ENCODE measurements around the gene ASTN2. TPM values are rescaled to one million over a fixed set of nuclear protein-coding genes. Genes with fewer than 3 reads are reported as not detected.

Gene ASTN2
- total RNA-seq, 2 experiments from 2014 or later, result 5.2 to 6.0 TPM

DNA sequence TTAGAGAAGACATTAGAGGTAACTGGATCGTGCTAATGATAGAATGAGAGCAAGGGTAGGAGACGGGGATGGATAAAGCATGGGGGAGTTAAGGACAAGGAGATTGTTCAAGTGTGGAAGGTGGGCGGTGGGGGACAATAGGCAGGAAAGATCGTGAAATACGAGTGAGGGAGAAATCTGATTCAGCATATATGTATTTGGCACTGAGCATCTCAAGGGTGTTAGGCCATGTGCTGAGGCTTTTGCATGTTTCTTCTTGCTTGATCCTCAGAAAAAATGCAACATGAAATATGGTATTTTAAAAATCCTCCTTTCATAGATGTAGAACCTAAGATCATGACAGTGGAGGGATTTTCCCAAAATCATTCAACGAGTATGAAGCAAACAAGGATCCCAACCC lies 1020.8 kb downstream of the ASTN2 start:
- DNase-seq, result no peak
- Mint-ChIP-seq H3K27ac (no peak overlapping the region), H3K9me3 (no peaks in the 10 kb centered on the region), H3K27me3 (no peaks in the 10 kb centered on the region), H3K36me3 (no peaks in the 10 kb centered on the region), H3K4me3 (no peak overlapping the region), H3K4me1 (no peaks in the 10 kb centered on the region)
- POLR2A ChIA-PET, result no interaction called here
- ATAC-seq (ENCODE audit: low read depth), result no peak

DNA sequence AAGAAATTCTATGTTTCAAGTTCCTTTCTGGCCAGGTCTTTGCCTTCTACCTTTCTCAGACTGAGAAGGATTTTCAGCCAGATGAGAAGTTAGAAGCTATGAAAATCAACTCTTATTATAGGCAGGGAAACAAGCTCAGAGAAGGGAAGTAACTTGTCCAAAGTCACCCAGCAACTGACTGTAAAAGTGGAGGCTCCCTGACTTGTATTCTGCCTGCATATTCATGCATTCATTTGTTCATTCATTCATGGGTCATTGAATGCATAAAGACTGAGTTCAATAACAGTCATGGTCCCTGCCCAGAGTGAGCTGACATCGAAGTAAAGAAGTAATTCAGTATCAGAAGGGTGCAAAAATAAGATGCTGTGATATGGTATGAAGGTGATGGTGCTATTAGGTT lies 1021.7 kb downstream of the ASTN2 start:
- POLR2A ChIA-PET, result no interaction called here
- H3K27ac Mint-ChIP-seq, result no peak overlapping the region
- DNase-seq (no peak), ATAC-seq (ENCODE audit: low read depth) (no peak)
- H3K4me3 Mint-ChIP-seq, result no peak overlapping the region
- H3K27me3 Mint-ChIP-seq, result no peaks in the 10 kb centered on the region
- H3K36me3 Mint-ChIP-seq, result no peaks in the 10 kb centered on the region
- H3K4me1 Mint-ChIP-seq, result no peaks in the 10 kb centered on the region
- no peaks in the 10 kb centered on the region for H3K9me3 Mint-ChIP-seq

DNA sequence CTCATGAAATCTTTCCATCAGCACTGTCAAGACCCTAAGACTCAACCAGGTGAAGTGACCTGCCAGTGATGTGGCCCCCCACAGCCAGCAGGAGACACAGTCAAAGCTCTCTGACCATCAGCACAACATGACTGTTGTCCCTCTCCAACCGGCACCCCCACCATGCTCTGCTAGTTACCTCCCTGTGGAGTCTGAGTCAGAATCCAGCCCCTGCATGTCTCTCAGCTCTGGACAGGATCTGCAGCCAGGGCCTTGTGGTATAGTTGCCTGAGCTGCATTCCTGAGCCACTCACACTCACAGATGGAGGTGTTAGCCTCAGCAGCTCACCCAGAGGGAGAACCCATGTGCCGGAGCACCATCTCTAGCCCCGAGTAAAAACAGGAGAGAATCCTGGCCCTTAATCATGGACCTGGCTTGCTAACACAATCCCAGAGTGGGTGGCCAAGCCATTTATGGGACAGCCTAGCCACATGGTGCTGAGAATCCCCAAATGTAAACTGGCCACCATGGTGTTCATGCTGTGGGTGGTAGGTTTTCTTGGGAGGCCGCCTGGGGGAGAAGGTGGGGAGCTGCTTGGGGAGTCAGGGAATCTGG lies 1023.5 kb downstream of the ASTN2 start:
- Mint-ChIP-seq H3K4me1 (peaks cover 3% of the 10 kb centered on the region), H3K27ac (no peak overlapping the region), H3K4me3 (no peak overlapping the region), H3K27me3 (no peaks in the 10 kb centered on the region), H3K36me3 (no peaks in the 10 kb centered on the region), H3K9me3 (no peaks in the 10 kb centered on the region)
- DNase-seq, result no peak
- ATAC-seq (ENCODE audit: low read depth), result no peak
- POLR2A ChIA-PET, result no interaction called here

DNA sequence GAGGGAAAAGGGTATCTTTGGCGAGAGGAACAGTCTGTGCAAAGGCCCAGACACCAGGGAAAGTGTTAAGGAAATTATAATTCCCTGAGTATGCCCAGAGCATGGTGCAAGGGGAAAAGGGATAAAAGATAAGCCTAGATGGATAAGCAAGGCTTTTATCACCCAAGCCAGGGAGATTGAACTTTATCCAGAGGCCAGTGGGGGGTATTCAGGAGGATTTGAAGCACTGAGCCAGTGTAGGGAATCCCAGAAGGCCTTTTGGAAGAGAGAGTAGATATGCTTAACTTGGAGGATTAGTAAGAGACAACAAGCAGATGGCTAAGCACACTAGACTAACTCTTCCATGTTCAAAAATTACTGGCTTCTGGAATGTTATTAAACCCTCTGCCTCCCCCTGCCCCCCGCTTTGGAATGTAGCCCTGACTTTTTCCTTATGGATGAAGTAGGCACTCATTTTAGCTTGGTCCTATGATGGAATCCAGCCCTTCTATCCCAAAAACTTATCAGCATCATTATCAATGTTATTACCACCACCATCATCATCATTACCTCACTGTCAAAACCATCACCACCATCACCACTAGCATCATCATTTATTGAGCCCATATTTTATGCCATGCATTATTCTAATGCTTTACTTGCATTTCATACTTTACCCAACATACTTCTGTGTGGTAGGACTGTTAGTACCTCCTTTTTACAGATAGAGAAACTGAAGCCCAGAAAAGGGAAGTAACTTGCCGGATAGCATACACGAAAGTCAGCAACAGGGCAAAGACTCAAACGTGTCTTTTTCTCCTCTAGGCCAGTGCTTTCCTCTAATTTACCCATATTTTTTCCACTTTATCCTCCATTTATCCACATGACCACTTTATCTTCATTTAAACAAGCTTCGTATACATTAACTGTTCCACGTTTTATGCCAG lies 1024.3 kb downstream of the ASTN2 start:
- H3K27ac Mint-ChIP-seq, result no peak overlapping the region
- no peak for DNase-seq
- peaks cover 3% of the 10 kb centered on the region for H3K4me1 Mint-ChIP-seq

DNA sequence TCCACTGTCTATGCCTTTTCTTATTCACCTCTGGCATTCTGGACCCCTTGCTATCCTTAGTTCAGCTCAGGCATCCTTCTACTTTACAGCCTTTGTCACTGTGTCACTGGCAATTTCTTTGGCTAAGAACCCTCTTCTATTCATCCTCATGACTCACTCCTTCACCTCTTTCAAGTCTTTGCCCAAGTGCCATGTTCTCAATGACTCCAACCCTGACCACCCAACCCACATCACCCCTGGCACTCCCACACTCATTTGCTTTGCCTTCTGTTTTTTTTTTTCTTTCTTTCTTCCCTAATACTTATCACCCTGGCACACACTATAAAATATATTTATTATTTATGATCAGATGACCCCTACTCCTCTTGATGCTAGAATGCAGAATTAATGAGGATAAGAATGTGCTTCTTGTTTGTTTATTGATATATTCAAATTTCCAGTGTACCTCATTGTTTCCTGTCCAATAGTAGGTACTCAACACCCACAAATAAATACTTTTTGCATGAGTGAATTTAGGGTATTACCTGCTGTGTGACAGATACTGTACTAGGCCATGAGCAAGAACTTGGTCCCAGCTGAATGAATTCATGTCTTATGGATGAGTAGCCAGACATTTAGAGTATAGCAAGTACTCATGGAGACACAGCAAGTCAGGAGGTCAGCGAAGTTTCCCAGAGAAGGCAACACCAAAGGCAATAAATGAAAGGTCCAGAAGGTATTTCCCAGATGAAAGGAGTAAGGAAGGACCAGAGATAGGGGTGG lies 1025.1 kb downstream of the ASTN2 start:
- Mint-ChIP-seq H3K4me3 (no peak overlapping the region), H3K27me3 (no peaks in the 10 kb centered on the region), H3K9me3 (no peaks in the 10 kb centered on the region), H3K27ac (no peak overlapping the region), H3K4me1 (peaks cover 3% of the 10 kb centered on the region), H3K36me3 (no peaks in the 10 kb centered on the region)
- DNase-seq, result no peak
- no peak for ATAC-seq (ENCODE audit: low read depth)
- POLR2A ChIA-PET, result no interaction called here

More for the DNA sequence above, 1024.3 kb downstream of the ASTN2 start:
- H3K36me3 Mint-ChIP-seq, result no peaks in the 10 kb centered on the region
- ATAC-seq (ENCODE audit: low read depth), result no peak
- POLR2A ChIA-PET, result no interaction called here
- H3K4me3 Mint-ChIP-seq, result no peak overlapping the region
- no peaks in the 10 kb centered on the region for H3K9me3 Mint-ChIP-seq
- no peaks in the 10 kb centered on the region for H3K27me3 Mint-ChIP-seq

DNA sequence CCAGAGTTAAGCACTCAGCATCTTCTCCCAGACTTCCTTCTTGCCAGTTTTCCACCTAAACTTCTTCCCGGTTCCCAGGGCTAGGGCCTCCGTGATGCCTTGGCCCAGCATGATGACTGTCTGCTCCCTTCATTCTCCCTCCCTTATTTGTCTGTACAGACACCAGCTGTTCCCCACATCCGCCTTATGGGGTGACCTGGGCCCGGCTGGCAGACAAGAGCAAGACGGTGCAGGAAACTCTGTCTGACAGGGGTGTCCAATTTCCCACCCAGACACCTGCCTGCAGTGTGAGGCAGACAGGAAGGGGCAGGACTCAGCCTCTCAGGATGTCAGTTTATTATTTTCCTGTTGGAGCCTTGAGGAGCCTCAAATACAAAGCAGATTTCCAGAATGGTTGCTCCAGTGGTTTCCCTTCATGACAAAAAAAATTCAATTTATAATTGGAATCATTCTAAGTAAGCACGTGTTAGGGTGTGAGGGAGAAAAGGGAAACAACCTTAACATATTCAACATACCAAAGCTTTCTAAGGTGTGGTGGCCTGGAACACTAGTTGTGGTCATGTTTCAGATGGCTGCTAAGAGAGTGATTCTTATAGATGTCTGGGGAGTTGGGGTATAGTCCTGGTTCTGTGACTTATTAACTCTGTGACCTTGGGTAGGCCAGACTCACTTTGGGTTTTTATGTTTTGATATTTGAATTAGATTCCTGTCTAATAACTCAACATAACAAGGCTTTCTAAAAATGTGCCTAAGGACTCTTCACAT lies 1026.7 kb downstream of the ASTN2 start:
- Mint-ChIP-seq H3K36me3 (no peaks in the 10 kb centered on the region), H3K4me1 (peaks cover 3% of the 10 kb centered on the region), H3K4me3 (no peak overlapping the region), H3K27me3 (no peaks in the 10 kb centered on the region), H3K27ac (no peak overlapping the region), H3K9me3 (no peaks in the 10 kb centered on the region)
- no peak for ATAC-seq (ENCODE audit: low read depth)
- POLR2A ChIA-PET, result no interaction called here
- no peak for DNase-seq

DNA sequence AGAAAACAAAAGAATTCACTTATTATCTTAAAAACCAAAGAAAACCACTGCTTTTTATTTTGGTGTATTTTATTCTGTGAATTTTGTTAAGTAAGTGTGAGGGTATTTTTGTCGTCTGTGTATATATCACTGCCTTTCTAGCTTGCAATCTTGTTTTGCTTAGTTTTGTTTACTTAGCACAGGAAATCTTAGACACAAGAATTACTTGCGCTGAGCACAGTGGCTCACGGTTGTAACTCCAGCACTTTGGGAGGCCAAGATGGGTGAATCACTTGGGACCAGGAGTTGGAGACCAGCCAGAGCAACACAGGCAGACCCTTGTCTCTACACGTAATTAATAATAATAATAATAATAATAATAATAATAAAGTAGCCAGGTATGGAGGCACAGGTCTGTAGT lies 1030.9 kb downstream of the ASTN2 start:
- H3K36me3 Mint-ChIP-seq, result no peaks in the 10 kb centered on the region
- POLR2A ChIA-PET, result no interaction called here
- no peak for DNase-seq

DNA sequence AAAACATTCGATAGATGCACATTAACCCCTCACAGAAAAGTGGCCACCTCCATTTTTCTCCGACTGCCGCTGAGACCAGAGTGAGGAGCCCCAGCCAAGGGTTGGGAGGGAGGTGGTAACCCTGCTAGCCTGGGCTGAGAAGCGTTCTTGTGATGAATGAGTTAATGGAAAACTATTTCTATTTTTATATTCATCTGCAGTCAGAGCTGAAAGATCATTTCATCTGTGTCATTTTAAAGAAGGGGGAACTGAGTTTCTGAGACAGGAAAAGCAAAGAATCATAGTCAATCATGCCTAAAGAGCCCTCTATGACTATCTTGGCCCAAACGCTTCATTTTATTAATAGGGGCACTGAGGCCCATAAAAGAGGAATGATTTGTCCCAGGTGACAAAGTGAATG lies 1031.7 kb downstream of the ASTN2 start:
- Mint-ChIP-seq H3K36me3 (no peaks in the 10 kb centered on the region), H3K4me3 (no peak overlapping the region), H3K4me1 (peaks cover 6% of the 10 kb centered on the region), H3K27me3 (peaks cover 2% of the 10 kb centered on the region), H3K9me3 (peaks cover 1% of the 10 kb centered on the region), H3K27ac (no peak overlapping the region)
- ATAC-seq (ENCODE audit: low read depth), result no peak
- POLR2A ChIA-PET, result no interaction called here
- DNase-seq, result no peak

More for the DNA sequence above, 1030.9 kb downstream of the ASTN2 start:
- peaks cover 2% of the 10 kb centered on the region for H3K27me3 Mint-ChIP-seq
- no peak overlapping the region for H3K4me3 Mint-ChIP-seq
- ATAC-seq (ENCODE audit: low read depth), result no peak
- H3K27ac Mint-ChIP-seq, result no peak overlapping the region
- H3K4me1 Mint-ChIP-seq, result peaks cover 6% of the 10 kb centered on the region
- peaks cover 1% of the 10 kb centered on the region for H3K9me3 Mint-ChIP-seq

DNA sequence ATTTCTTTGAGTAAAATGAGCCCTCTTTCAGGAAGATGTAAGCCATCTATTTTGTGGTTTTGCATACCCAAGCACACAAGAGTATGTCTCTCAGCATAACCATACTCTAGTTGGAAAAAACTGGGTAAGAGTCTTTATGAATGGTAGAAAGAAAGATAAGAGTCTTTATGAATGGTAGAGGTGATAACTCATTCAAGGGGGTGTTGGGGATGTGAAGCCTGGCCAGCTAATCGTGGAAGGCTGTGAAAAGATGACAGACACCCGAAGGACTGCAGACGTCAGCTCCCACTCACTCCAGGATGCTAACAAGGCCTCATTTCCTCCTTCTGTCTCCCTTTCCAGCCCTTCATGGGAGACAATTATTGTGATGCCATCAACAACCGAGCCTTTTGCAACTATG lies 1032.8 kb downstream of the ASTN2 start:
- Mint-ChIP-seq H3K27me3 (peaks cover 2% of the 10 kb centered on the region), H3K27ac (no peak overlapping the region), H3K4me1 (peaks cover 3% of the 10 kb centered on the region), H3K9me3 (peaks cover 1% of the 10 kb centered on the region), H3K4me3 (no peak overlapping the region), H3K36me3 (no peaks in the 10 kb centered on the region)
- DNase-seq (no peak), ATAC-seq (ENCODE audit: low read depth) (no peak)
- POLR2A ChIA-PET, result no interaction called here

DNA sequence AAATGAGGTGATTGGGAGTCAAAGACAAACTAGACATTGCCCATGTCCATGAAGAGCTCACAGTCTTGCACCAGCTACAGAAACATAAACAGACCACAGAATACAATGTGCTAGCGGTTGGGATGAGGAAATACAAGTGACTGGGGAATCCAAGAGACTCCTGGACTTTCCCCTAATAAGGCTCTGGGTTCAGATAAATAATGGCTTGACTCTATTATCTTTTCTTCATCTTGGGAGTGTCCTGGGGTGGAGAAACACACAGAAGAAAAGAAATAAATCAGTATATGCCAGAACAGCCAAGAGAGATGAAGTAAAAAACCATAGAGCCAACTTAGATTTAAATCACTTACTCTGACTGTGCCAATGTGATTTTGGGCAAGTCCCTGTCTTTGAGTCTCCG lies 1033.5 kb downstream of the ASTN2 start:
- Mint-ChIP-seq H3K36me3 (no peaks in the 10 kb centered on the region), H3K27me3 (peaks cover 2% of the 10 kb centered on the region), H3K4me1 (peaks cover 3% of the 10 kb centered on the region), H3K9me3 (peaks cover 1% of the 10 kb centered on the region), H3K27ac (no peak overlapping the region), H3K4me3 (no peak overlapping the region)
- POLR2A ChIA-PET, result no interaction called here
- DNase-seq (no peak), ATAC-seq (ENCODE audit: low read depth) (no peak)

DNA sequence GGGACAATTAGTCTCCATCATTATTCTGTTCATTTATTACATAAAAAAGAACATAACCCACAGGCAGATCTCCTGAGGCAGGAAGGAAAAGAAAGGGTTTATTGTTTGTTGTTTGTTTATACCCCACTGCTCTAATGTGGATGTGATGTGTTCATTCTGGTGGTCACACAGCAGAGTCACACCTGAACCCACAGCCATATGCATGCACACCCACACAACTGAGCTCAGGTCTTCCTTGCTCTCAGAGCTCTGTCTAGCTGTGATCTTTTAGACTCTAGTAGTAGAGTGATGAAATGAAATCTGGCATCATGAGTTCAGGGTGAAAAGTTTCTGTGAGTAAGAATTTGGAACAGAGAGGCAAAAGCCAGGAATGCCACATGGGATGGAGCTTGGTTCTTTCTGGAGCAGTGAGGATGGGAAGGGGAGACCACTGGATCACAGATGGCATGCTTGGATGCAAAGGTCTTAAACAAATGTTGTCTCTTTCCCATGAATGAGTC lies 1034.3 kb downstream of the ASTN2 start:
- ATAC-seq (ENCODE audit: low read depth) (no peak), DNase-seq (no peak)
- Mint-ChIP-seq H3K36me3 (no peaks in the 10 kb centered on the region), H3K9me3 (peaks cover 1% of the 10 kb centered on the region), H3K27ac (no peak overlapping the region), H3K4me1 (peaks cover 3% of the 10 kb centered on the region), H3K27me3 (peaks cover 2% of the 10 kb centered on the region), H3K4me3 (no peak overlapping the region)
- POLR2A ChIA-PET, result no interaction called here

DNA sequence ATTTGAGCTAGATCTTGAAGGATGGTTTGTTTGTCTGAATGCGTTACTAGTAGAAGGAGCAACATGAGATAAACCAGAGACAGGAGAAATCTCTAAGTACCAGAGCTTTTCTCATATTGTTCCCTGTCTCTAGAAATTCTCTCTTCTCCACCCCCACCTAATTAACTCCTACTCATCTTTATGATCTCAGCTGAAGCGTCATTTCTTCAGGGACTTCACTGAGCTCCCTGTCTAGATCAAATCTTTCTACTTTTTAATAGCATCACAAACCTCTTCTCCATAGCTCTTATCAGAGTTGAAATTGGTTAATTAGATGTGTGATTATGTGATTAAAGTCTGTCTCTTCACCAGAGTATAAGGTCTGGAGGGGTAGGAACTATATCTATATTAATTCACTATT lies 1035.0 kb downstream of the ASTN2 start:
- no peak for DNase-seq
- POLR2A ChIA-PET, result no interaction called here

DNA sequence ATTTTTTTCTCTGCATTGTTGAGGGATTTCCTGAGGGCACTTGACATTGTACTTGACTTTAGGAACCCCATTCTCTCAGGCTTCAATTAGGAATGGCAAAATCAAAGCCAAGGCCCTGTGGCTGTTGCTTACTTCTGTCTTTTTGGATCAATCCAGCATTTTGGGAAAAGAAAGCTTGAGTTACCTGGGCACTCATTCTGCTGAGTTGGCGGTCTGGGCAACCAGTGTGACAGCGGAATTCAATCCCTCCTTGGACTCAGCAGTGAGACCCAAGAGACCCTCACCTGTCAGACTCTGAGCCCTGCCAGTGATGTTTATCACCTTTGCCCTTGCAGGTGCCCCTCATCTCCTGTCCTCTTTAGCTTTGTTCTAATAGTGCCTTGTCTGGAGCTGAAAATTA lies 1036.0 kb downstream of the ASTN2 start:
- Mint-ChIP-seq H3K4me3 (no peak overlapping the region), H3K4me1 (peaks cover 4% of the 10 kb centered on the region), H3K27ac (no peak overlapping the region), H3K36me3 (no peaks in the 10 kb centered on the region), H3K9me3 (peaks cover 3% of the 10 kb centered on the region), H3K27me3 (peaks cover 2% of the 10 kb centered on the region)
- DNase-seq (no peak), ATAC-seq (ENCODE audit: low read depth) (no peak)
- POLR2A ChIA-PET, result no interaction called here

More for the DNA sequence above, 1035.0 kb downstream of the ASTN2 start:
- H3K4me1 Mint-ChIP-seq, result peaks cover 3% of the 10 kb centered on the region
- H3K36me3 Mint-ChIP-seq, result no peaks in the 10 kb centered on the region
- peaks cover 2% of the 10 kb centered on the region for H3K27me3 Mint-ChIP-seq
- peaks cover 1% of the 10 kb centered on the region for H3K9me3 Mint-ChIP-seq
- H3K4me3 Mint-ChIP-seq, result no peak overlapping the region
- no peak for ATAC-seq (ENCODE audit: low read depth)
- no peak overlapping the region for H3K27ac Mint-ChIP-seq

All from activated naive CD8-positive, alpha-beta T cell treated with anti-CD3 and anti-CD28 coated beads, Interleukin-2, amount 10 ng/mL, durations not matched to agents 7 days and 5 days (primary cell).